ENCODE measurements around the gene RAD51B. TPM values are rescaled to one million over a fixed set of nuclear protein-coding genes. Genes with fewer than 3 reads are reported as not detected.
A peak's percentile ranks its signal among the peaks of the same experiment; 100 is the strongest.

Gene RAD51B
- total and polyA plus RNA-seq, 2 of the 13 experiments (the other 11 are each of a cell fraction or from before 2014, with no cell fraction given): 7.0 to 9.5 TPM

DNA sequence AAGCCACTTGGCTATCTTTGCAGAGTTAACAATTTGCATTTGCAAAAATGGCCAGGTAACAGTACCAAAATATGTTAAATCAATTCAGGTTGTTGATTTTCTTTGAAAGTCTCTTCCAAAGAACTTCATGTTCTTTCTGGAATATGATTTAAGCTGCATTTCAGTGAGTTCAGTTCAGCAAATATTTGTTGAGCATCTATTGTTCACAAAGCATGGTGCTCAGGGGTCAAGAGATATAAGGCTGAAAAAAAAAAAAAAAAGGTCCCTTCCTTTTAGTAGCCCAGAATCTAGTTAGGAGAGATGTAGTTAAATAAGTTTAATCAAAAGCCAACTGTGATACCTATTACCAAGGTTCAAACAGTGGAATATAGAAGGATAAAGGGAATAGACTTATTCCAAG, 656.2 kb downstream of the RAD51B start:
- in situ Hi-C loops (cut with HindIII; ENCODE audit: extremely low pct_ligation_motif_present, low pct_unique_long_range_greater_than_20kb): no loop called here
- ChIA-PET POLR2A (no interaction called here), CTCF (ENCODE audit: low intra/inter-chr PET ratio, low total read pairs) (no interaction called here)
- Histone ChIP-seq H3K9ac (ENCODE audit: insufficient read depth, low read depth, low read length) (no peak overlapping the region), H3K27me3 (ENCODE audit: control insufficient read depth in 1 of 2, insufficient read depth in 2 of 2, low read length in 2 of 2) (no peaks in the 10 kb centered on the region), H3K27ac (ENCODE audit: extremely low read length, insufficient read depth, low read length) (no peak overlapping the region), H2AFZ (ENCODE audit: low read length) (no peak overlapping the region), H3K9me3 (ENCODE audit: low read length) (no peaks in the 10 kb centered on the region), H3K4me2 (ENCODE audit: low read depth, low read length) (no peak overlapping the region), H3K79me2 (ENCODE audit: insufficient read depth, low read length) (no peaks in the 10 kb centered on the region), H3K4me1 (ENCODE audit: insufficient read depth, low read length) (peaks cover 24% of the 10 kb centered on the region), H3K36me3 (replicated peaks in 1 of 2; ENCODE audit: control insufficient read depth in 1 of 2, insufficient read depth in 2 of 2, low read length in 2 of 2) (no peaks in the 10 kb centered on the region), H3K4me3 (replicated peaks in 1 of 3; ENCODE audit: insufficient read depth in 1 of 3, low read depth in 2 of 3, low read length in 3 of 3) (no peak overlapping the region), H4K20me1 (ENCODE audit: insufficient read depth, low read length) (no peaks in the 10 kb centered on the region)
- FAIRE-seq (peak; percentile 26), DNase-seq (ENCODE audit: low spot score) (no peak), ATAC-seq (no peak)
- intact Hi-C loops (cut with micrococcal nuclease; ENCODE audit: unreplicated experiment): no loop called here
- no TSS peak for BruUV-seq (replicated peaks)
- TF ChIP-seq ZNF263 (CRISPR knock-in tag; IDR thresholded peaks at IDR 0.05): no peak
- TF ChIP-seq REXO4 (CRISPR knock-in tag; IDR thresholded peaks at IDR 0.05; ENCODE audit: borderline replicate concordance): no peak
- TF ChIP-seq HNF4G (IDR thresholded peaks at IDR 0.05; ENCODE audit: borderline replicate concordance, low read depth, low read length): no peak
- TF ChIP-seq HNF4G (CRISPR knock-in tag; IDR thresholded peaks at IDR 0.05; ENCODE audit: borderline replicate concordance, low read depth): no peak
- no peak for TF ChIP-seq DR1 (CRISPR knock-in tag; IDR thresholded peaks at IDR 0.05)
- TF ChIP-seq HMGXB4 (CRISPR knock-in tag; IDR thresholded peaks at IDR 0.05; ENCODE audit: borderline replicate concordance in 1 of 2, low read depth in 1 of 2): no peak
- no peak for TF ChIP-seq SOX6 (IDR thresholded peaks at IDR 0.05)
- TF ChIP-seq SOX6 (CRISPR knock-in tag; IDR thresholded peaks at IDR 0.05): peak; percentile 43; the same call in 1 of the 2 replicates
- no peak for TF ChIP-seq HOXA7 (CRISPR knock-in tag; IDR thresholded peaks at IDR 0.05)
- no peak for TF ChIP-seq ETV6 (CRISPR knock-in tag; conservative IDR thresholded peaks at IDR 0.05)
- TF ChIP-seq, protein P1, sequence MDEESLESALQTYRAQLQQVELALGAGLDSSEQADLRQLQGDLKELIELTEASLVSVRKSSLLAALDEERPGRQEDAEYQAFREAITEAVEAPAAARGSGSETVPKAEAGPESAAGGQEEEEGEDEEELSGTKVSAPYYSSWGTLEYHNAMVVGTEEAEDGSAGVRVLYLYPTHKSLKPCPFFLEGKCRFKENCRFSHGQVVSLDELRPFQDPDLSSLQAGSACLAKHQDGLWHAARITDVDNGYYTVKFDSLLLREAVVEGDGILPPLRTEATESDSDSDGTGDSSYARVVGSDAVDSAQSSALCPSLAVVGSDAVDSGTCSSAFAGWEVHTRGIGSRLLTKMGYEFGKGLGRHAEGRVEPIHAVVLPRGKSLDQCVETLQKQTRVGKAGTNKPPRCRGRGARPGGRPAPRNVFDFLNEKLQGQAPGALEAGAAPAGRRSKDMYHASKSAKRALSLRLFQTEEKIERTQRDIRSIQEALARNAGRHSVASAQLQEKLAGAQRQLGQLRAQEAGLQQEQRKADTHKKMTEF (CRISPR knock-in tag; IDR thresholded peaks at IDR 0.05): no peak
- no peak for TF ChIP-seq CHD4 (IDR thresholded peaks at IDR 0.05; ENCODE audit: borderline replicate concordance, low read length)
- TF ChIP-seq RARA (CRISPR knock-in tag; IDR thresholded peaks at IDR 0.05): 0 out of 2 replicates have a peak, but pooled peaks have one; percentile 20
- TF ChIP-seq KDM4B (CRISPR knock-in tag; IDR thresholded peaks at IDR 0.05): no peak
- TF ChIP-seq IRF1 (CRISPR knock-in tag; IDR thresholded peaks at IDR 0.05; ENCODE audit: low read depth): no peak
- TF ChIP-seq ZNF775 (CRISPR knock-in tag; IDR thresholded peaks at IDR 0.05; ENCODE audit: borderline replicate concordance): no peak
- no peak for TF ChIP-seq TRAFD1 (CRISPR knock-in tag; IDR thresholded peaks at IDR 0.05; ENCODE audit: borderline replicate concordance)
- no peak for TF ChIP-seq CREB1 (IDR thresholded peaks at IDR 0.05)
- 0 out of 2 replicates have a peak, but pooled peaks have one; percentile 20 for TF ChIP-seq CREB1 (CRISPR knock-in tag; IDR thresholded peaks at IDR 0.05)
- peak; percentile 44 for TF ChIP-seq NR2F6 (IDR thresholded peaks at IDR 0.05)
- no peak for TF ChIP-seq NR2F6 (CRISPR knock-in tag; IDR thresholded peaks at IDR 0.05)
- TF ChIP-seq ZFAT (CRISPR knock-in tag; conservative IDR thresholded peaks at IDR 0.05): no peak

Measured in HepG2 (cell line).